Osteoblast (primary cell): ENCODE measurements around the gene NOP14. TPM values are rescaled to one million over a fixed set of nuclear protein-coding genes. Genes with fewer than 3 reads are reported as not detected.
A peak's percentile ranks its signal among the peaks of the same experiment; 100 is the strongest.

Experiments used
- DNase-seq: peaks from one replicate; pipeline ENCODE4 v3.0.0; 2011; ENCODE audit warnings: low spot score, mixed read lengths; ENCODE audit not compliant: insufficient read length; ENCODE audit errors: missing footprints
- H2AFZ ChIP-seq: 2 replicates; pipeline ENCODE4 v1.6.0; 2011; ENCODE audit warnings: mild to moderate bottlenecking, low read length
- H3K27ac ChIP-seq: 2 replicates; pipeline ENCODE4 v1.5.1; 2011; ENCODE audit warnings: mild to moderate bottlenecking, low read depth, low read length, moderate library complexity
- H3K27me3 ChIP-seq: 2 replicates; pipeline ENCODE4 v1.6.0; 2012; ENCODE audit warnings: mild to moderate bottlenecking, control low read depth, inconsistent platforms, low read length, moderate library complexity; ENCODE audit not compliant: insufficient read depth
- H3K36me3 ChIP-seq: 2 replicates; pipeline ENCODE4 v1.5.1; 2011; ENCODE audit warnings: mild to moderate bottlenecking, low read length, control low read depth, moderate library complexity; ENCODE audit not compliant: insufficient read depth
- H3K4me1 ChIP-seq: 2 replicates; pipeline ENCODE4 v1.5.1; 2011; ENCODE audit warnings: mild to moderate bottlenecking, low read length, control low read depth, moderate library complexity; ENCODE audit not compliant: insufficient read depth
- H3K4me2 ChIP-seq: 2 replicates; pipeline ENCODE4 v1.6.0; 2011; ENCODE audit warnings: mild to moderate bottlenecking, low read length; ENCODE audit not compliant: insufficient read depth
- H3K4me3 ChIP-seq: fragments of 200-600 bp; sonication (generic); 3 replicates; pipeline ENCODE4 v1.5.1; 2012; ENCODE audit warnings: mild to moderate bottlenecking, low read length, inconsistent platforms; ENCODE audit not compliant: insufficient read depth
- H3K79me2 ChIP-seq: 2 replicates; pipeline ENCODE4 v1.6.0; 2012; ENCODE audit warnings: mild to moderate bottlenecking, low read length, control low read depth, inconsistent platforms; ENCODE audit not compliant: insufficient read depth
- H3K9me3 ChIP-seq: 2 replicates; pipeline ENCODE4 v1.5.1; 2011; ENCODE audit warnings: low read depth, low read length, control low read depth
- H4K20me1 ChIP-seq: 2 replicates; pipeline ENCODE4 v1.6.0; 2012; ENCODE audit warnings: mild to moderate bottlenecking, low read length, control low read depth; ENCODE audit not compliant: insufficient read depth
- total RNA-seq: library from RNA; depleted of rRNA; stranded (reverse); fragments of >200 nt; gene quantifications from 2 replicates; pipeline ENCODE4 v1.2.3, GENCODE V29; 2012
- TF ChIP-seq, protein P1 (sequence below): IDR thresholded peaks from 2 replicates; pipeline ENCODE4 v1.5.1; 2011; ENCODE audit warnings: mild to moderate bottlenecking, low read depth, low read length, moderate library complexity; ENCODE audit errors: extremely low read depth

The NOP14 gene
- total RNA-seq, 1 donor, result 30.0 TPM

- Histone ChIP-seq H3K4me2 (no peak overlapping the region), H3K79me2 (peaks cover 43% of the 10 kb centered on the region), H3K9me3 (no peaks in the 10 kb centered on the region), H3K4me1 (no peaks in the 10 kb centered on the region), H2AFZ (no peak overlapping the region), H3K36me3 (peaks cover 48% of the 10 kb centered on the region), H3K27ac (no peak overlapping the region), H3K4me3 (no peak overlapping the region), H3K27me3 (no peaks in the 10 kb centered on the region), H4K20me1 (peaks cover 8% of the 10 kb centered on the region)
- TF ChIP-seq, protein P1, sequence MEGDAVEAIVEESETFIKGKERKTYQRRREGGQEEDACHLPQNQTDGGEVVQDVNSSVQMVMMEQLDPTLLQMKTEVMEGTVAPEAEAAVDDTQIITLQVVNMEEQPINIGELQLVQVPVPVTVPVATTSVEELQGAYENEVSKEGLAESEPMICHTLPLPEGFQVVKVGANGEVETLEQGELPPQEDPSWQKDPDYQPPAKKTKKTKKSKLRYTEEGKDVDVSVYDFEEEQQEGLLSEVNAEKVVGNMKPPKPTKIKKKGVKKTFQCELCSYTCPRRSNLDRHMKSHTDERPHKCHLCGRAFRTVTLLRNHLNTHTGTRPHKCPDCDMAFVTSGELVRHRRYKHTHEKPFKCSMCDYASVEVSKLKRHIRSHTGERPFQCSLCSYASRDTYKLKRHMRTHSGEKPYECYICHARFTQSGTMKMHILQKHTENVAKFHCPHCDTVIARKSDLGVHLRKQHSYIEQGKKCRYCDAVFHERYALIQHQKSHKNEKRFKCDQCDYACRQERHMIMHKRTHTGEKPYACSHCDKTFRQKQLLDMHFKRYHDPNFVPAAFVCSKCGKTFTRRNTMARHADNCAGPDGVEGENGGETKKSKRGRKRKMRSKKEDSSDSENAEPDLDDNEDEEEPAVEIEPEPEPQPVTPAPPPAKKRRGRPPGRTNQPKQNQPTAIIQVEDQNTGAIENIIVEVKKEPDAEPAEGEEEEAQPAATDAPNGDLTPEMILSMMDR, result no peak
- peak; percentile 15 for DNase-seq
Measured at GRCh38 chr4:2915789-2916188, 47.4 kb downstream of the NOP14 start.

- no peaks in the 10 kb centered on the region for H3K27me3 ChIP-seq
- H3K79me2 ChIP-seq, result peaks cover 30% of the 10 kb centered on the region
- H3K27ac ChIP-seq, result no peak overlapping the region
- no peaks in the 10 kb centered on the region for H3K4me1 ChIP-seq
- TF ChIP-seq, protein P1, result no peak
- H3K9me3 ChIP-seq, result no peaks in the 10 kb centered on the region
- no peak overlapping the region for H2AFZ ChIP-seq
- DNase-seq, result peak; percentile 27
- no peak overlapping the region for H3K4me3 ChIP-seq
- H4K20me1 ChIP-seq, result peaks cover 8% of the 10 kb centered on the region
- peaks cover 61% of the 10 kb centered on the region for H3K36me3 ChIP-seq
- no peak overlapping the region for H3K4me2 ChIP-seq
Measured at GRCh38 chr4:2914256-2915126, 48.7 kb downstream of the NOP14 start.

GRCh38 chr4:2913168-2913567 is 50.0 kb downstream of the NOP14 start:
- no peak for DNase-seq
- no peak overlapping the region for H3K27ac ChIP-seq
- no peak overlapping the region for H2AFZ ChIP-seq
- TF ChIP-seq, protein P1, result no peak
- peaks cover 20% of the 10 kb centered on the region for H3K79me2 ChIP-seq
- H3K36me3 ChIP-seq, result peaks cover 73% of the 10 kb centered on the region
- H3K4me1 ChIP-seq, result no peaks in the 10 kb centered on the region
- no peaks in the 10 kb centered on the region for H3K27me3 ChIP-seq
- no peak overlapping the region for H3K4me3 ChIP-seq
- H4K20me1 ChIP-seq, result peaks cover 8% of the 10 kb centered on the region
- H3K9me3 ChIP-seq, result no peaks in the 10 kb centered on the region
- no peak overlapping the region for H3K4me2 ChIP-seq

- peaks cover 85% of the 10 kb centered on the region for H3K36me3 ChIP-seq
- H3K27me3 ChIP-seq, result no peaks in the 10 kb centered on the region
Measured at GRCh38 chr4:2911868-2912267, 51.3 kb downstream of the NOP14 start.

More at GRCh38 chr4:2911868-2912267, 51.3 kb downstream of the NOP14 start:
- Histone ChIP-seq H3K27ac (no peak overlapping the region), H3K4me3 (no peak overlapping the region), H3K9me3 (no peaks in the 10 kb centered on the region), H3K4me2 (no peak overlapping the region), H2AFZ (no peak overlapping the region), H3K79me2 (peaks cover 14% of the 10 kb centered on the region), H3K4me1 (no peaks in the 10 kb centered on the region), H4K20me1 (peaks cover 8% of the 10 kb centered on the region)
- TF ChIP-seq, protein P1, result no peak
- peak; percentile 41 for DNase-seq
